Omental fat pad (tissue), 4 donors: ENCODE data around the gene TUBGCP2. TPM values are rescaled to one million over a fixed set of nuclear protein-coding genes. Genes with fewer than 3 reads are reported as not detected.

Experiments
- ATAC-seq: fragments of 150-250 bp; one replicate; pipeline ENCODE4 v1.9.1; 2016; ENCODE audit warnings: mild to moderate bottlenecking, moderate library complexity; ENCODE audit not compliant: low FRiP score
- DNase-seq: peaks from one replicate; pipeline ENCODE4 v3.0.0-alpha.2; 2019; ENCODE audit warnings: low spot score
- CTCF ChIP-seq, 3 donors: fragments of 450-650 bp; IDR thresholded peaks; one replicate each; pipeline ENCODE4 v1.5.1; 2016 to 2017; ENCODE audit warnings: antibody characterized with exemption in 3 of 3, mild to moderate bottlenecking in 3 of 3, moderate library complexity in 2 of 3
- total RNA-seq, 4 donors: library from RNA; depleted of rRNA; stranded (reverse); fragments of >200 nt; gene quantifications; one replicate each; pipeline ENCODE4 v1.1.0, GENCODE V29; 2016

Gene TUBGCP2
- total RNA-seq, 4 donors from 2014 or later: 29.0 to 44.5 (median 36.3) TPM

- ATAC-seq: no peak
- DNase-seq: no peak
- TF ChIP-seq CTCF (IDR thresholded peaks at IDR 0.05): no peak
These were observed 18.9 kb downstream of the TUBGCP2 start for GRCh38 chr10:133289761-133290160.

DNA sequence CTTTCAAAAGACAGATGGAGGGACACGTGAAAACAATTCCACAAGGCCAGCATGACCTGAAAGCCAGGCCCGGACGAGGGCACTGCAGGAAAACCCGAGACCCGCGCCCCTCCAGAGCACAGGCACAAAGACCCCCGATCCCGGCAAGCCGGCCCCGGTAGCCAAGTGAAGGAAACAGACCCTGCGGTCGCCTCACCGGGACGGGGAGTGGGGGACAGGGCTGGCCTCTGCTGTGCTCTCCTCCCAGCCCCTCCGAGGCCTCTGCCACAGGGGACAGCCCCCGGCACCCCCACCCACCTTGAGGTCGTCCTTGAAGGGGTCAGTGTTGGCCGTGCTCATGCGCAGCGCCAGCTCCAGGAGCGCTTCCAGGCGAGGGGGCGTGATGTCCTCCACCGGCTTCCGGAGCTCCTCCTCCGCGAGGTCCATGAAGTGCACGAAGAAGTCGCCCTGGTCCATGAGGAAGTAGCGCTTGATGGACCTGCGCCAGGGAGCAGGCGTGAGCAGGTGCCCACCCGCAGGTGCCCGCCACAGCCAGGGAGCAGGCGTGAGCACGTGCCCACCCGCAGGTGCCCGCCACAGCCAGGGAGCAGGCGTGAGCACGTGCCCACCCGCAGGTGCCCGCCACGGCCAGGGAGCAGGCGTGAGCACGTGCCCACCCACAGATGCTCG lies 20.7 kb downstream of the TUBGCP2 start:
- no peak for DNase-seq
- TF ChIP-seq CTCF (IDR thresholded peaks at IDR 0.05): no peak
- ATAC-seq: no peak

GRCh38 chr10:133286366-133286765 lies 22.3 kb downstream of the TUBGCP2 start:
- no peak for TF ChIP-seq CTCF (IDR thresholded peaks at IDR 0.05)
- no peak for ATAC-seq
- DNase-seq: no peak

DNA sequence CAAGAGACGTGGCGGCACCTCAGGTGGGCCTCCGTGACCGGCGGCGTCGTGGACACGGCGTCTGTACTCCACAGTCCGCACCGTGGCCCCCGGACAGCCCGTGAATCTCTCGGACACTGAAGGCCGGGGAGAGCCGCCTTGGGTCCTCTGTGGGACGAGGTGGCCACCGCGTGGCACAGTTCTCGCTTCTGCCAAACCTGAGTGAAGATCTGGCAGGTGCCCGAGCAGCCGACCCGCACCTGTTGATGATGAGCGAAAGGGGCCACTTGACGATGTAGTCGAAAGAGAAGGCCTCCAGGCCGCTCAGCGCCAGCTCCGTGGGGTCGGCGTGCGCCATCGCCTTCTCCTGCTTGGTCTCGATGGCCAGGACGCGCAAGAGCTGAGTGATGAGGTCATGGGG lies 23.5 kb downstream of the TUBGCP2 start:
- TF ChIP-seq CTCF (IDR thresholded peaks at IDR 0.05): no peak
- no peak for DNase-seq
- no peak for ATAC-seq

GRCh38 chr10:133283931-133284330 lies 24.7 kb downstream of the TUBGCP2 start:
- no peak for TF ChIP-seq CTCF (IDR thresholded peaks at IDR 0.05)
- no peak for ATAC-seq
- DNase-seq: no peak

GRCh38 chr10:133282846-133283390 lies 25.8 kb downstream of the TUBGCP2 start:
- DNase-seq: no peak

More at GRCh38 chr10:133282846-133283390, 25.8 kb downstream of the TUBGCP2 start:
- ATAC-seq: no peak
- TF ChIP-seq CTCF (IDR thresholded peaks at IDR 0.05): no peak
